ENCODE data around the gene HERPUD1.

- TF ChIP-seq CTCF (IDR thresholded peaks at IDR 0.05; ENCODE audit: low read depth, low read length, poor library complexity, severe bottlenecking) (no peak), EZH2phosphoT487 (IDR thresholded peaks at IDR 0.05; ENCODE audit: borderline replicate concordance, low read length) (no peak)
Observed at GRCh38 chr16:56966093-56966475, 34.1 kb downstream of the HERPUD1 start.

All from DOHH2 (cell line).